ENCODE data around the gene SPAG9. TPM values are rescaled to one million over a fixed set of nuclear protein-coding genes. Genes with fewer than 3 reads are reported as not detected.

Gene SPAG9
- total RNA-seq, 1 experiment from 2014 or later: 129 TPM

GRCh38 chr17:50946223-50946890, 174.3 kb downstream of the SPAG9 start:
- no peaks in the 10 kb centered on the region for H3K27me3 Mint-ChIP-seq (ENCODE audit: unreplicated experiment)
- peak overlapping the region; percentile 31 for H3K27ac Mint-ChIP-seq (ENCODE audit: unreplicated experiment)
- no peak for DNase-seq
- CTCF ChIA-PET: interaction anchor here (1.6 kb wide), 1 partner anchor 163 kb away, joined by 6 read pairs; no protein-coding TSS in a partner anchor
- intact Hi-C loops (cut with micrococcal nuclease; ENCODE audit: unreplicated experiment): no loop called here
- BruUV-seq (replicated peaks): no TSS peak
- H3K4me3 Mint-ChIP-seq (ENCODE audit: low read depth, unreplicated experiment): no peak overlapping the region
- peaks cover 74% of the 10 kb centered on the region for H3K4me1 Mint-ChIP-seq (ENCODE audit: low read depth, unreplicated experiment)
- peaks cover 37% of the 10 kb centered on the region for H3K36me3 Mint-ChIP-seq (ENCODE audit: insufficient read depth, unreplicated experiment)
- TF ChIP-seq CTCF (IDR thresholded peaks at IDR 0.05; ENCODE audit: unreplicated experiment): no peak
- H3K9me3 Mint-ChIP-seq (ENCODE audit: low read depth, unreplicated experiment): no peaks in the 10 kb centered on the region

- intact Hi-C loops (cut with micrococcal nuclease; ENCODE audit: unreplicated experiment): no loop called here
- Mint-ChIP-seq H3K4me3 (ENCODE audit: low read depth, unreplicated experiment) (no peak overlapping the region), H3K27me3 (ENCODE audit: unreplicated experiment) (no peaks in the 10 kb centered on the region), H3K4me1 (ENCODE audit: low read depth, unreplicated experiment) (peaks cover 70% of the 10 kb centered on the region), H3K9me3 (ENCODE audit: low read depth, unreplicated experiment) (no peaks in the 10 kb centered on the region), H3K36me3 (ENCODE audit: insufficient read depth, unreplicated experiment) (peaks cover 36% of the 10 kb centered on the region), H3K27ac (ENCODE audit: unreplicated experiment) (no peak overlapping the region)
- no peak for DNase-seq
- no TSS peak for BruUV-seq (replicated peaks)
- CTCF ChIA-PET: interaction anchor here (1.1 to 1.6 kb wide), 3 partner anchors 15 to 163 kb away, joined by 5 to 6 read pairs (median 6); no protein-coding TSS in a partner anchor
- TF ChIP-seq CTCF (IDR thresholded peaks at IDR 0.05; ENCODE audit: unreplicated experiment): no peak
These were observed 174.9 kb downstream of the SPAG9 start for GRCh38 chr17:50945779-50946222.

- Mint-ChIP-seq H3K9me3 (ENCODE audit: low read depth, unreplicated experiment) (no peaks in the 10 kb centered on the region), H3K27me3 (ENCODE audit: unreplicated experiment) (no peaks in the 10 kb centered on the region), H3K4me3 (ENCODE audit: low read depth, unreplicated experiment) (peak overlapping the region; percentile 68), H3K27ac (ENCODE audit: unreplicated experiment) (no peak overlapping the region), H3K36me3 (ENCODE audit: insufficient read depth, unreplicated experiment) (peaks cover 29% of the 10 kb centered on the region), H3K4me1 (ENCODE audit: low read depth, unreplicated experiment) (peaks cover 63% of the 10 kb centered on the region)
- CTCF ChIA-PET: interaction anchor here (0.6 to 1.6 kb wide), 14 partner anchors 10 to 162 kb away, joined by 3 to 14 read pairs (median 4); partner anchors contain the start of gene TOB1
- no peak for TF ChIP-seq CTCF (IDR thresholded peaks at IDR 0.05; ENCODE audit: unreplicated experiment)
- intact Hi-C loops (cut with micrococcal nuclease; ENCODE audit: unreplicated experiment): no loop called here
- no peak for DNase-seq
- no TSS peak for BruUV-seq (replicated peaks)
These were observed 175.6 kb downstream of the SPAG9 start for GRCh38 chr17:50944902-50945720.

GRCh38 chr17:50944054-50944901, 176.4 kb downstream of the SPAG9 start:
- CTCF ChIA-PET: interaction anchor here (0.6 to 1.6 kb wide), 13 partner anchors 9 to 161 kb away, joined by 3 to 14 read pairs (median 4); partner anchors contain the start of gene TOB1
- no peak overlapping the region for H3K27ac Mint-ChIP-seq (ENCODE audit: unreplicated experiment)
- BruUV-seq (replicated peaks): no TSS peak
- intact Hi-C loops (cut with micrococcal nuclease; ENCODE audit: unreplicated experiment): no loop called here
- DNase-seq: peak; percentile 94
- no peak for TF ChIP-seq CTCF (IDR thresholded peaks at IDR 0.05; ENCODE audit: unreplicated experiment)
- peaks cover 55% of the 10 kb centered on the region for H3K4me1 Mint-ChIP-seq (ENCODE audit: low read depth, unreplicated experiment)
- H3K27me3 Mint-ChIP-seq (ENCODE audit: unreplicated experiment): no peaks in the 10 kb centered on the region
- H3K4me3 Mint-ChIP-seq (ENCODE audit: low read depth, unreplicated experiment): peak overlapping the region; percentile 68
- H3K36me3 Mint-ChIP-seq (ENCODE audit: insufficient read depth, unreplicated experiment): peaks cover 22% of the 10 kb centered on the region
- no peaks in the 10 kb centered on the region for H3K9me3 Mint-ChIP-seq (ENCODE audit: low read depth, unreplicated experiment)

Data from Calu3 (cell line).